Right ventricle myocardium inferior (tissue), 1 donor: ENCODE results near the gene NEK1. TPM values are rescaled to one million over a fixed set of nuclear protein-coding genes. Genes with fewer than 3 reads are reported as not detected.
"Not testable (repeated sequence)": the region's sequence is repeated elsewhere in the genome, so short reads cannot be mapped to it uniquely, and the experiment has no call there.

ENCODE experiments used
- ATAC-seq: fragments of 200-7000 bp; cut with Tn5 transposase; one replicate; pipeline ENCODE4 v1.9.1; 2020; ENCODE audit warnings: mild to moderate bottlenecking, moderate library complexity
- DNase-seq: peaks from one replicate; pipeline ENCODE4 v3.0.0; 2021; ENCODE audit errors: missing footprints
- intact Hi-C: fragments of 100-400 bp; cut with DNase I; formaldehyde crosslinking; loops from one replicate; pipeline ENCODE4 v1.11.0; 2022
- total RNA-seq: library from RNA; stranded (reverse); fragmentation: NEBNext Ultra II Directional; extraction: Animal tissue kit (Norgen Biotek cat#: 25700); gene quantifications from one replicate; pipeline ENCODE4 v1.2.1, GENCODE V29; 2021
- donor health status: DM: no; HTN: yes; CAD: no; lungs with severe emphysema.

NEK1 gene
- total RNA-seq, 1 donor from 2014 or later, result 13.8 TPM

- intact Hi-C loops, result no loop called here
- ATAC-seq (no peak), DNase-seq (no peak)
Measured at GRCh38 chr4:169604903-169605331, 7.5 kb downstream of the NEK1 start.

DNA sequence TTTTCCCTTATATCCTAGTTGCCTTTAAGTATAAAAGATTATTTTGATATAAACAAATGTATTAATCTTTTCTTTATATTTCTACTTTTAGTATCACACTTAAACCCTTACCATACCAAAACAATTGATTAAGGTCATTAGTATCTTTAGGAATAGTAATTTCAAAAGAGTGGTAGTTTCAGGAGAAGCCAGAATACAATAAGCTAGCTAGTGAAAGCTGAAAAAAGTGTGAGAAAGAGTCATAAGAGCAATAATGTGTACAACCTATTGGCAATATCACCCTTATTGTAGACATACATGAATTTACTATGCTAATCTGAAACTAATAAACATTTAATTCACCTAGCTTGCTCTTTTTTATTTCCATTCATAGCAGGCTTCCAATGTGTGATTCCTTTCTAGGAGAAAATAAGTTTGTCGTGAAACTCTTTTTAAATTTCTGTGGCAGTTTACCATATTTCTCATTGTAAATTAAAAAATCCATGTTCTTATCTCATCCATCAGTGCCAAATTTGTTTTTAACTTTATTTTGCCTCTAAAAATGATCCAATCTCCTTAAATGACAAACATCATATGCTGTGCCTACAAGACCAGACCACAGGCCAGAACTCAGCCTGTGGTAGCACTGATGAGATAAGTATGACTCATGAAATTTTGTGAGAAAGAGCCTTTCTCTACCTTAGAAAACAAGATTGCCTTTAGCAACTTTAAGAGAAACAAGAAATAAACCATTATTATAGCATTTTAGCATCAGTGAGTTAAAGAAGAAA, 8.1 kb downstream of the NEK1 start:
- intact Hi-C loops, result no loop called here
- peak; percentile 64 for ATAC-seq
- DNase-seq, result no peak

DNA sequence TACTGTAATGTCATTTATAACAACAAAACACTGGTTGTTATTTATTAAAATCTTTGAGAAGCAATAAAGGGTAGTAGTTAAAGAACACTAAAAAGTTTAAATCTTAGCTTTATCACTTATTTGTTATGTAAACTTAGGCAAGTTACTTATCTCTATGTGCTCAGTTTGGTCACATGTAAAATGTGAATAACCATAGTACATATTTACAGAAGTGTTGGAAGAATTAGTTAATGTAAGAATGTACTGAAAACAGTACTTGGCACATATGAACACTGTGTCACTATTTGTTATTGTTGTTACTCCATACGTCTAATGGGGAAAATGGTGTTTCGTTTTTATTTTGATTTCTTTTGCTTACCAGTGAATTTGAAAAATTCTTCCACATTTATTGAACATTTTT, 9.1 kb downstream of the NEK1 start:
- DNase-seq, result no peak
- intact Hi-C loops, result no loop called here
- ATAC-seq, result no peak

- ATAC-seq (no peak), DNase-seq (no peak)
- intact Hi-C loops, result no loop called here
Measured at GRCh38 chr4:169601016-169601771, 11.2 kb downstream of the NEK1 start.

DNA sequence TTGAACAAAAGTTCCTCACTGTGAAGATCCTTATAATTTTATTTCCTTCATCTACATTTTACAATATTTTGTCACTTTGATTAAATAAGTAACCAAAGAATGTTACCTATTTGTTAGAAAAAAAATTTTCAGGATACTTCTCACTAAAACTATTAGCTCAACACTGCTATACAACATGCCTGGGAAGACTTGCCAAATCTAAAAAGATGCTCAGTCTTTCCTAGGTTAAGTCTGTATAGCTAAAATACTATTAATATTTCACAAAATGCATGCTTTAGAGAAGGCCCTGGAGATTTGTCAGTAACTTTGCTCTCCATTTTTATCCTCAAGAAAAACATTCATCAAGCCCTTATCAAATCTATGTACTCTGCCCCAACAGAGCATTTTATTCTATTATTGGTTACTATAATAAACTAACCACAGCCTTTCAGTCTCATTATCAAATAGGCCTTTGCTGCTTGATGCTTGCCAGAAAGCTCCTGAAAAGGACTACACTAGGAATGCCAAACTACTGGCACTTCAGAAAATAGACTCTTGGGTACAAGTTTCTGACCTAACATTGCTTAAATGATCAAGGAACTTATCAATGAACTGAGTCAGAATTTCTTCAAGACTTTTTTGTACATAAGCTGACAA, 17.7 kb downstream of the NEK1 start:
- no peak for DNase-seq
- intact Hi-C loops, result no loop called here
- peak; percentile 72 for ATAC-seq

GRCh38 chr4:169593050-169593560, 19.3 kb downstream of the NEK1 start:
- ATAC-seq, result no peak
- intact Hi-C loops, result no loop called here
- DNase-seq, result no peak

DNA sequence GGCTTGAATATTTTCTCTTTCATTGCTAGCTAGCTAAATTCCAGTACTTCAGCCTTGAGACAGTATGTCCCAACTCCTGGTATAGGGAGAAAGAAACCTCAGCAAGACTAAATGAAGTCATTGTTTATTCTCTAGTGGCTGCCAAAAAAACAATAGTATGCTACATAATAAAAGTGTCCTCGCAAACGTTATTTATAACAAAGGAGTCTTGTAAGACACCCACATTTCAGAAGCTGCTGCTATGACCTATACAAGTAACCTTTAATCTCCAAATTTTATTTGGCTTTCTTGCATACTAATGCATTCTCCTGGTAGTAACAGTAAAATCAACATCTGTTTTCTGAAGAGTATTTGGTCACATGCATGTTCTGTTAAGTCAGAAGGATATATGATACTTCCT, 28.8 kb downstream of the NEK1 start:
- intact Hi-C loops, result no loop called here
- no peak for ATAC-seq
- no peak for DNase-seq

GRCh38 chr4:169582706-169583105, 29.7 kb downstream of the NEK1 start:
- ATAC-seq (no peak), DNase-seq (no peak)
- intact Hi-C loops, result no loop called here

GRCh38 chr4:169582203-169582602, 30.2 kb downstream of the NEK1 start:
- no peak for ATAC-seq
- no peak for DNase-seq
- intact Hi-C loops, result no loop called here

DNA sequence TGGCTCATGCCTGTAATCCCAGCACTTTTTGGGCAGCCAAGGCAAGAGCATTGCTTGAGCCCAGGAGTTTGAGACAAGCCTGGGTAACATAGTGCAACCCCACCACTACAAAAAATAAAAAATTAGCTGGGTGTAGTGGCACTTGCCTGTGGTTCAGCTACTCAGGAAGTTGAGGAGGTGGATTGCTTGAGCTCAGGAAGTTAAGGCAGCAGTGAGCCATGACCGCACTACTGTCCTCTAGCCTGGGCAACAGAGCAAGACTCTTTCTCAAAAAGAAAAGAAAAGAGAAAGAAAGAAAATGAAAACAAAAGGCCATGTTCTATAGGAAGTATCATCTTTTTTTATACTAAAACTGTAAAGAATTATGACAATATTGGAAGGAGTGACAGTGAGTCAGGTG, 38.5 kb downstream of the NEK1 start:
- DNase-seq (no peak), ATAC-seq (no peak)
- intact Hi-C loops, result no loop called here

- ATAC-seq, result no peak
- intact Hi-C loops, result no loop called here
- no peak for DNase-seq
Measured at GRCh38 chr4:169571435-169571834, 40.9 kb downstream of the NEK1 start.

- DNase-seq, ATAC-seq, intact Hi-C loops: not testable (repeated sequence)
Measured at GRCh38 chr4:169571012-169571411, 41.4 kb downstream of the NEK1 start.

DNA sequence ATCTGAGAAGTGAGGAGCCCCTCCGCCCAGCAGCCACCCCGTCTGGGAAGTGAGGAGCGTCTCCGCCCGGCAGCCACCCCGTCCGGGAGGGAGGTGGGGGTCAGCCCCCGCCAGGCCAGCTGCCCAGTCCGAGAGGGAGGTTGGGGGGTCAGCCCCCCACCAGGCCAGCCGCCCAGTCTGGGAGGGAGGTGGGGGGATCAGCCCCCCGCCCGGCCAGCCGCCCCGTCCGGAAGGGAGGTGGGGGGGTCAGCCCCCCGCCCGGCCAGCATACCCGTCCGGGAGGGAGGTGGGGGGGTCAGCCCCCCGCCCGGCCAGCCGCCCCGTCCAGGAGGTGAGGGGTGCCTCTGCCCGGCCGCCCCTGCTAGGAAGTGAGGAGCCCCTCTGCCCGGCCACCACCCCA, 42.1 kb downstream of the NEK1 start:
- intact Hi-C loops, DNase-seq, ATAC-seq: not testable (repeated sequence)

DNA sequence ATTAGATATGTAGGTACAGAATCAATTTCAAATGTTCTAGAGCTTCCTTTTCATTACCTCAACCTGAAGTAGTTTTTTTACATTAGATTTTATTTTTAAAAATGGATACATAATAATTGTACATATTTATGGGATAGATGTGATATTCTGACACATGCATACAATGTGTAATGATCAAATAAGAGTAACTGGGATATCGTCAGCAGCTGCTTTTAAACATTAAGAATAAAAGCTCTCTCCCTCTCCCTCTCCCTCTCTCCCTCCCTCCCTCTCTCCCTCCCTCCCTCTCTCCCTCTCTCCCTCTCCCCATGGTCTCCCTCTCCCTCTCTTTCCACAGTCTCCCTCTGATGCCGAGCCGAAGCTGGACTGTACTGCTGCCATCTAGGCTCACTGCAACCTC, 43.2 kb downstream of the NEK1 start:
- intact Hi-C loops, result loop anchor here (5.0 to 10.0 kb wide), 3 partner anchors 544 to 647 kb away; no protein-coding TSS in a partner anchor
- ATAC-seq, DNase-seq: not testable (repeated sequence)

- DNase-seq (no peak), ATAC-seq (no peak)
- intact Hi-C loops, result loop anchor here (5.0 to 10.0 kb wide), 3 partner anchors 543 to 646 kb away; no protein-coding TSS in a partner anchor
Measured at GRCh38 chr4:169567916-169568315, 44.5 kb downstream of the NEK1 start.

DNA sequence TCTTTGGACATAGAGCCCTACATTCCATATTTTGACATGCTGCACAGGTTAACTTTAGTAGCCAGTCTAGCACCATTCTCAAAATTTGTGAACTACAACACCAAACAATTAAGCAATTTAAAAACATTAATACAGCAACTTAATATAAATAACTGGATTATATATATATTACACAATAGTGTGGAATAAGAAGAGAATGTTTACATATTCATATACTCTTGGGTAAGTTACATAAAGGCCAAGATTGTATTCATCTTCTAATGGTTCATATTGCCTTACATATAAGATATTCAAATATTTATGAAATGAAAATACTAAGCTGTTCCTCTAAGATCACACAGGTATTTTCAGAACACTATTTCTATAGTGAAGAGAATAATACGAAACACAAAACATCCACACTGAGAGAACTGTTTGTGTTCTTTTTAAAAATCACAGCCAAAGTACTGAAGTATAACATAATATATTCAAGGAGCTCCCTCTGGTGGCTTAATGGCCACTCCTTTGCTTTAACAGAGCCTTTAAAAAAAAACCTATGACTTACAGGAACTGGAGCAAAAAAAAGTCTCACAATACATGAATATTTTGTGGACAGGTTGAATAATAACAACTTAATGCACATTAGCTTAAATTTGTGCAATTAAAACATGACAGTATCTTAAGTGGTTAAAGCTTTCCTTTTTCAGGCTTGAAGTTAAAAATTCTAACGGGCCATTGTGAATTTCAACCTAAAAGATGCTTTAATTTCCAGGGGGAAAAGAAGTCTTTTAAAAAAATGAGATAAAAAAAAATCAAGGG, 46.2 kb downstream of the NEK1 start:
- intact Hi-C loops, result loop anchor here (5.0 to 10.0 kb wide), 3 partner anchors 541 to 644 kb away; no protein-coding TSS in a partner anchor
- peak; percentile 54 for ATAC-seq

GRCh38 chr4:169565606-169566005, 46.8 kb downstream of the NEK1 start:
- ATAC-seq, result no peak
- intact Hi-C loops, result loop anchor here (5.0 to 10.0 kb wide), 3 partner anchors 541 to 643 kb away; no protein-coding TSS in a partner anchor
- no peak for DNase-seq

More for the DNA sequence above, 46.2 kb downstream of the NEK1 start:
- DNase-seq, result no peak

- DNase-seq (no peak), ATAC-seq (no peak)
- intact Hi-C loops, result no loop called here
Measured at GRCh38 chr4:169557061-169557636, 55.2 kb downstream of the NEK1 start.
